GM12878 (cell line): Measurements from ENCODE around the gene PCNP. TPM values are rescaled to one million over a fixed set of nuclear protein-coding genes. Genes with fewer than 3 reads are reported as not detected.

ENCODE experiments used
- ATAC-seq: fragments of 200-7000 bp; cut with Tn5 transposase; 3 replicates; pipeline ENCODE4 v1.9.1; 2020; ENCODE audit warnings: mild to moderate bottlenecking, moderate library complexity
- BruUV-seq: library from RNA; stranded (reverse); fragments of 400-500 nt; replicated peaks from 2 replicates; lab custom pipeline; 2021; lab: Mats Ljungman, UMichigan
- CTCF ChIA-PET: fragments of 300-600 bp; sonication (Branson Sonifier 250); formaldehyde crosslinking; extraction: SDS; loops from one replicate; lab custom pipeline; 2021; ENCODE audit warnings: inconsistent platforms; lab: Yijun Ruan, JAX
- POLR2A ChIA-PET: fragments of 350-600 bp; formaldehyde crosslinking; extraction: SDS; loops from one replicate; lab custom pipeline; 2021; ENCODE audit warnings: inconsistent platforms; lab: Charles Lee
- RAD21 ChIA-PET: fragments of 300-600 bp; sonication (Branson Sonifier 250); formaldehyde crosslinking; loops from one replicate; lab custom pipeline; 2023; ENCODE audit warnings: antibody characterized with exemption; ENCODE audit not compliant: unreplicated experiment; lab: Charles Lee
- SMC1A ChIA-PET: fragments of 300-600 bp; sonication (Branson Sonifier 250); formaldehyde crosslinking; loops from one replicate; lab custom pipeline; 2023; ENCODE audit not compliant: unreplicated experiment, uncharacterized antibody; lab: Charles Lee
- DNase-seq: peaks from one replicate; pipeline ENCODE4 v3.0.0-alpha.2; 2011; ENCODE audit warnings: low read depth, low spot score
- FAIRE-seq: peaks from 3 replicates; lab custom pipeline; 2011; peaks lifted over from hg19 to GRCh38; lab: Jason Lieb, UNC
- H2AFZ ChIP-seq: 2 replicates; pipeline ENCODE4 v1.6.0; 2011; ENCODE audit warnings: low read depth, low read length, control low read depth; ENCODE audit not compliant: control insufficient read depth
- H3K27ac ChIP-seq: 2 replicates; pipeline ENCODE4 v1.5.1; 2011; ENCODE audit warnings: control low read depth; ENCODE audit not compliant: control insufficient read depth, insufficient read depth
- H3K27me3 ChIP-seq, 2 experiments: replicated peaks in 1 of 2; 2 replicates each; pipeline versions ENCODE4 v1.6.0 to v1.6.1; 2011; ENCODE audit warnings: low read length in 1 of 2; ENCODE audit not compliant: control insufficient read depth in 2 of 2, insufficient read depth in 2 of 2
- H3K36me3 ChIP-seq, 2 experiments: 2 replicates each; pipeline ENCODE4 v1.5.1; 2011; ENCODE audit warnings: low read length in 1 of 2; ENCODE audit not compliant: control insufficient read depth in 2 of 2, insufficient read depth in 2 of 2
- H3K4me1 ChIP-seq: 2 replicates; pipeline ENCODE4 v1.6.1; 2011; ENCODE audit warnings: mild to moderate bottlenecking, low read length, moderate library complexity, mixed read lengths; ENCODE audit not compliant: control insufficient read depth, insufficient read depth
- H3K4me2 ChIP-seq: 2 replicates; pipeline ENCODE4 v1.6.0; 2011; ENCODE audit warnings: control low read depth; ENCODE audit not compliant: control insufficient read depth, insufficient read depth
- H3K4me3 ChIP-seq: fragments of 200-600 bp; sonication (generic); 2 replicates; pipeline ENCODE4 v1.5.1; 2016
- H3K79me2 ChIP-seq: 2 replicates; pipeline ENCODE4 v1.6.0; 2011; ENCODE audit warnings: low read length; ENCODE audit not compliant: control insufficient read depth, insufficient read depth
- H3K9ac ChIP-seq: 2 replicates; pipeline ENCODE4 v1.8.0; 2011; ENCODE audit warnings: low read length, control low read depth, mixed read lengths; ENCODE audit not compliant: control insufficient read depth, insufficient read depth
- H3K9me3 ChIP-seq: replicated peaks from 3 replicates; pipeline ENCODE4 v1.5.1; 2011; ENCODE audit warnings: mild to moderate bottlenecking, low read length; ENCODE audit not compliant: control insufficient read depth, insufficient read depth
- H4K20me1 ChIP-seq: 2 replicates; pipeline ENCODE4 v1.6.0; 2011; ENCODE audit not compliant: control insufficient read depth, insufficient read depth
- CBFB ChIP-seq: IDR thresholded peaks from 2 replicates; pipeline ENCODE4 v1.6.1; 2016; ENCODE audit warnings: antibody characterized with exemption, low read depth
- ETV6 ChIP-seq, 2 experiments: fragments of 450-650 bp in 1 of 2; IDR thresholded peaks in 1 of 2; conservative IDR thresholded peaks in 1 of 2; 2 replicates each; pipeline ENCODE4 v1.6.1; 2014; ENCODE audit warnings: antibody characterized with exemption in 1 of 2, borderline replicate concordance in 1 of 2, low read depth in 1 of 2, mild to moderate bottlenecking in 1 of 2, moderate library complexity in 1 of 2
- HDAC6 ChIP-seq: fragments of 200-600 bp; sonication (generic); IDR thresholded peaks from one replicate; pipeline ENCODE4 v1.8.0; 2017; ENCODE audit warnings: antibody characterized with exemption; ENCODE audit not compliant: unreplicated experiment
- HDGF ChIP-seq: fragments of 450-650 bp; IDR thresholded peaks from 2 replicates; pipeline ENCODE4 v1.6.1; 2016; ENCODE audit warnings: antibody characterized with exemption
- JUNB ChIP-seq: IDR thresholded peaks from 2 replicates; pipeline ENCODE4 v1.6.1; 2016; ENCODE audit warnings: antibody characterized with exemption, mild to moderate bottlenecking
- NR2C1 ChIP-seq: fragments of 450-650 bp; IDR thresholded peaks from 2 replicates; pipeline ENCODE4 v1.6.1; 2017; ENCODE audit warnings: antibody characterized with exemption, mild to moderate bottlenecking, moderate library complexity
- PML ChIP-seq: IDR thresholded peaks from 2 replicates; pipeline ENCODE4 v1.6.1; 2012; ENCODE audit warnings: low read length, inconsistent platforms
- RELA ChIP-seq: fragments of 450-650 bp; IDR thresholded peaks from 2 replicates; pipeline ENCODE4 v1.8.0; 2014; ENCODE audit warnings: borderline replicate concordance; ENCODE audit not compliant: partially characterized antibody
- SMC3 ChIP-seq: IDR thresholded peaks from 2 replicates; pipeline ENCODE4 v1.6.1; 2011; ENCODE audit warnings: low read length, improper control_type of control experiment, borderline replicate concordance
- SPI1 ChIP-seq: IDR thresholded peaks from 2 replicates; pipeline ENCODE4 v1.6.1; 2011; ENCODE audit warnings: low read depth, mild to moderate bottlenecking, low read length, moderate library complexity, borderline replicate concordance; ENCODE audit not compliant: insufficient read depth
- ZNF207 ChIP-seq: fragments of 450-650 bp; IDR thresholded peaks from 2 replicates; pipeline ENCODE4 v1.6.1; 2014; ENCODE audit warnings: antibody characterized with exemption, mild to moderate bottlenecking, borderline replicate concordance
- ZZZ3 ChIP-seq: IDR thresholded peaks from 2 replicates; pipeline ENCODE4 v1.6.1; 2011; ENCODE audit warnings: low read depth; ENCODE audit not compliant: control insufficient read depth, insufficient read length
- WGBS: methylation state at CpG from one replicate; pipeline ENCODE4 v1.1.6; 2016; ENCODE audit warnings: low lambda C conversion rate; ENCODE audit not compliant: insufficient replicate concordance, insufficient coverage; ENCODE audit errors: missing lambda C conversion rate; 5-methylcytosine and 5-hydroxymethylcytosine counted together
- in situ Hi-C: fragments of 300-500 bp; cut with MboI; formaldehyde crosslinking; loops from 9 replicates; pipeline ENCODE4 v1.14.3; 2018; ENCODE audit warnings: mixed read lengths
- intact Hi-C: fragments of 100-400 bp; cut with micrococcal nuclease; formaldehyde crosslinking; loops from one replicate; pipeline ENCODE4 v1.14.2; 2022; ENCODE audit not compliant: unreplicated experiment
- polyA plus RNA-seq, 11 experiments: library from polyadenylated mRNA; depleted of rRNA in 4 of 11; unstranded in 6 of 11; stranded (reverse) in 5 of 11; fragments of >200 nt; fragmentation: Nextera tagmentation in 4 of 11; fragmentation: Illumina TruSeq in 1 of 11; extraction: Ambion mirVana in 4 of 11; extraction: Trizol in 1 of 11; gene quantifications; 1 replicate in 1 of 11; 2 replicates in 10 of 11; pipeline versions ENCODE4 v1.2.1 to v1.2.3, GENCODE V29; 2011 to 2016; ENCODE audit warnings: inconsistent platforms in 2 of 11, missing spikeins in 2 of 11, low read depth in 1 of 11
- total RNA-seq, 4 experiments: library from RNA; depleted of rRNA in 3 of 4; stranded (reverse); fragments of >200 nt in 3 of 4; fragmentation: Illumina TruSeq in 1 of 4; extraction: Trizol in 1 of 4; gene quantifications; 2 replicates each; pipeline versions ENCODE4 v1.2.1 to v1.2.3, GENCODE V29; 2013 to 2021
- TF ChIP-seq, protein P1 (sequence below): IDR thresholded peaks from 2 replicates; pipeline ENCODE4 v1.6.1; 2011; ENCODE audit warnings: low read depth, low read length, improper control_type of control experiment, borderline replicate concordance
- TF ChIP-seq, protein P2 (sequence below): IDR thresholded peaks from 2 replicates; pipeline ENCODE4 v1.6.1; 2012; ENCODE audit warnings: low read depth, low read length, improper control_type of control experiment

Gene PCNP
- total and polyA plus RNA-seq, 10 of the 15 experiments (the other 5 are each of a cell fraction or from before 2014, with no cell fraction given) = 49.8 to 179 (median 109) TPM

DNA sequence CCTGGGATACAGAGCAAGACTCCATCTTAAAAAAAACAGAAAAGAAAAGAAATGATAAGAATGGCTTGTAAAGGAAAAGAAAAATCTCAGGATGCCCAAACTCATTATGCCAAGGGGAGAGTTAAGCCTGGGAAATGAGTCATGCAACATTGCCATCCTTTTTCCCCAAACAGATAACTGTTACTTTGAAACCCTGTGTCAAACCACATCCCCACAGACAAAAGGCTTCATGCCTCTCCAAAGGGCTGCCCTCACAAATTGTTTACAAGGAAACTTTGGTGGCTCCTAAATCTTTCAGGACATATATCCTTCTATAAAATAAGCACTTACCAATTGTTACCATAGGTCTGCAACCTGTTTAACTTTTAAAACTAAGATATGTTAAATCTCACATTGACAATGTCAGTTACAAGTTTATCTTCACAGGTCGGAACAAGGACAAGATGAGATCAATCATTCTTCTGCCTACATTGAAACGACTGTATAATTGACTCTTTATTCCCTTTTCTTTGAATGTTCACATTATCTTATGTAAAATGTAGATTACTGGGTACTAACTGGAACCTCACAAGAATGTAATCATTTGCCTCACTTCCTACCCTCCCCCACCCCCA lies 42.4 kb upstream of the PCNP start:
- intact Hi-C loops = no loop called here
- ChIA-PET RAD21 (no interaction called here), POLR2A (no interaction called here), SMC1A (no interaction called here), CTCF (no interaction called here)
- Histone ChIP-seq H3K36me3 (no peaks in the 10 kb centered on the region), H3K4me3 (no peak overlapping the region), H3K9ac (no peak overlapping the region), H3K27ac (no peak overlapping the region), H3K79me2 (no peaks in the 10 kb centered on the region), H3K27me3 (no peaks in the 10 kb centered on the region), H3K9me3 (no peaks in the 10 kb centered on the region), H3K4me1 (no peaks in the 10 kb centered on the region), H2AFZ (no peak overlapping the region), H3K4me2 (no peak overlapping the region), H4K20me1 (no peaks in the 10 kb centered on the region)
- DNase-seq (no peak), FAIRE-seq (no peak), ATAC-seq (no peak)
- 25% methylated on average over 2 of the region's 2 CpGs for WGBS
- BruUV-seq = no TSS peak
- TF ChIP-seq JUNB (no peak), NR2C1 (no peak), ZZZ3 (no peak), HDGF (no peak), RELA (no peak), ZNF207 (no peak), SMC3 (no peak), CBFB (no peak), HDAC6 (no peak), ETV6 (conservative IDR thresholded peaks at IDR 0.05 in 1 of 2, IDR thresholded peaks at IDR 0.05 in 1 of 2; ENCODE audit: borderline replicate concordance in 1 of 2, low read depth in 1 of 2) (no peak), PML (no peak), SPI1 (no peak)
- TF ChIP-seq, protein P1, sequence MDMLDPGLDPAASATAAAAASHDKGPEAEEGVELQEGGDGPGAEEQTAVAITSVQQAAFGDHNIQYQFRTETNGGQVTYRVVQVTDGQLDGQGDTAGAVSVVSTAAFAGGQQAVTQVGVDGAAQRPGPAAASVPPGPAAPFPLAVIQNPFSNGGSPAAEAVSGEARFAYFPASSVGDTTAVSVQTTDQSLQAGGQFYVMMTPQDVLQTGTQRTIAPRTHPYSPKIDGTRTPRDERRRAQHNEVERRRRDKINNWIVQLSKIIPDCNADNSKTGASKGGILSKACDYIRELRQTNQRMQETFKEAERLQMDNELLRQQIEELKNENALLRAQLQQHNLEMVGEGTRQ = no peak
- TF ChIP-seq, protein P2, sequence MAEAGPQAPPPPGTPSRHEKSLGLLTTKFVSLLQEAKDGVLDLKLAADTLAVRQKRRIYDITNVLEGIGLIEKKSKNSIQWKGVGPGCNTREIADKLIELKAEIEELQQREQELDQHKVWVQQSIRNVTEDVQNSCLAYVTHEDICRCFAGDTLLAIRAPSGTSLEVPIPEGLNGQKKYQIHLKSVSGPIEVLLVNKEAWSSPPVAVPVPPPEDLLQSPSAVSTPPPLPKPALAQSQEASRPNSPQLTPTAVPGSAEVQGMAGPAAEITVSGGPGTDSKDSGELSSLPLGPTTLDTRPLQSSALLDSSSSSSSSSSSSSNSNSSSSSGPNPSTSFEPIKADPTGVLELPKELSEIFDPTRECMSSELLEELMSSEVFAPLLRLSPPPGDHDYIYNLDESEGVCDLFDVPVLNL = no peak
- in situ Hi-C loops = no loop called here
